ENCODE data around the gene ZNF677.
"Not testable (repeated sequence)": the region's sequence is repeated elsewhere in the genome, so short reads cannot be mapped to it uniquely, and the experiment has no call there.

ZNF677 gene

DNA sequence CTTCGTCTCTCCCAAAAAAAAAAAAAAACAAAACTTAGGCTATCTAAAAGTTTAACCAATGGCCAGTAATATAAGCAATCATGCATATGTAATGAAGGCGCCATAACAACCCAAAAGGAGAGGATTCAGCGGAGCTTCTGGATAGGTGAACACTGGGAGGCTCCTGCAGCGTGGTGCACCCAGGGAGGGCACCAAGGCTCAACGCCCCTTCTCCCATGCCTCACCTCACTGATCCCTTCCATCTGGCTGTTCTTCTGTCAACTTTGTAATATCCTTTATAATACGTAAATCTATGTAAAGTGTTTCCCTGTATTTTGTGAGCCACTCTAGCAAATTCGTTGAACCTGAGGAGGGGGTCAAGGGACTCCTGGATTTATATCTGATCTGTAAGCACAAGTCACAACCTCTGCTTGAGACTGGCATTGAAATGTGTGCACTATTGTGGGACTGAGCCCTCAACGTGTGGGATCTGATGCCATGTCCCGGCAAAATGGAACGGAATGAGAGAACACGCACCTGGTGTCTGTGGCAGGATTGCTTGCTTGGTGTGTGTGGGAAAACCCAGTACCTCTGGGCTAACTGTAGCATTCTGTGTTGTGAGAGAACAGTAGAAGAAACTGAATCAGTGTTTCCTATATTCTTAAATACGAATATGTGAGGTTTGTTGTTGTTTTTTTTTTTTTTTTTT is 61.0 kb downstream of the ZNF677 start:
- DNase-seq (ENCODE audit: low spot score) = no peak

DNA sequence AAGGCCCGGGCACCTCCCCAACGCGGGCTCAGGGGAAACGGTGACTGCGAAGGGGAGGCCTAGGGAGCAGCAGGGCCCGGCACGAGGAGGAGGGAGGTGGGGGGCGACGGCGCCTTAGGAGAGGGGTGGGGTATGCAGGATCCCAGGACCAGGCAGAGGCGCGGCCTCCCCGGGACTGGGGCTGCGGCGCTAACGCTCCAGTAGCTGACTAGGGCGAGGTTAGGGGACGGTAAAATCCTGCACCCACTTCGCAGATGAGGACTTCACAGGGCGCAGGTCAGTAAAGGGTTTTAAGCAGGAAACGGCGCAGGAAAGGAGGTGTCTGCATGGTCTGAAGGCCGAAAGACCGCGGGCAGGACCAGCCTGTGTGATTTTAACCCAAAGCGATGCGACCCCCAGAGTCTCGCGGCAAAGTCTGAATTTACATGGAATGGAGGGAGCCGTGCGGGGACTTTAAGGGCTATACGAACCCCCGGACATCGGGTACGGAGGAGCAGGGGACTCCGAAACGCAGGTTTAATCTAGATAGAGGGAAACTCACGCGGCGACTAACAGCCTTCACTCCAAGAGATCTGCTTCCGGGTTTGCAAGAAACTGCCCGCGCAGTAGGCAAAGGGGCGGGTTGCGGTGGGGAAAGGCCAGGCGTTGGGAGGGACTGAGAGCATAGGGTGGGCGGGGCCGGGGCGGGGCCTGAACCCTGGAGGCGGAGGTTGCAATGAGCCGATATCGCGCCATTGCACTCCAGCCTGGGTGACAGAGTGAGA is 61.7 kb downstream of the ZNF677 start, which contains the start of gene ZNF665:
Gene ZNF665 (minus strand): TSS at position 588 of the 764 bp plus-strand sequence. CDS start 10,460 bp downstream, outside the sequence.
- DNase-seq (ENCODE audit: low spot score) = peak; percentile 95

DNA sequence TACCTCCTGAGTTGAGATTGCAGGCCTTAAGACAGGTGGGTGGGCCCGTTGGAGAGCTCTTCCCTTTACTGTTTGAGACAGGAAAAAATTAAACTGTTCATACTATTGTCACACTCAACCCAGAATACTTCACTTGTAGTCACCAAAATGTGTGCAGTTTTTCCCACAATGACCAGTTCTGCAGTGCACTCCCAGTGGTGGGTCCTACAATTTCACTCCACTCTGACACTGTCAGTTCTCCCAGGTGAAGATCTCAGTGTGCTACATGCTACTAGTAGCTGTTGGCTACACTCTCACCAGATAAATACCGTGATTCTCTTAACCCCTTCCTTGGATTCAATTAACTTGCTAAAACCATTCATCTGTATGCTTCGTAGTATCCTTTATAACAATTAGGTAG is 64.4 kb downstream of the ZNF677 start:
- no peak for DNase-seq (ENCODE audit: low spot score)

DNA sequence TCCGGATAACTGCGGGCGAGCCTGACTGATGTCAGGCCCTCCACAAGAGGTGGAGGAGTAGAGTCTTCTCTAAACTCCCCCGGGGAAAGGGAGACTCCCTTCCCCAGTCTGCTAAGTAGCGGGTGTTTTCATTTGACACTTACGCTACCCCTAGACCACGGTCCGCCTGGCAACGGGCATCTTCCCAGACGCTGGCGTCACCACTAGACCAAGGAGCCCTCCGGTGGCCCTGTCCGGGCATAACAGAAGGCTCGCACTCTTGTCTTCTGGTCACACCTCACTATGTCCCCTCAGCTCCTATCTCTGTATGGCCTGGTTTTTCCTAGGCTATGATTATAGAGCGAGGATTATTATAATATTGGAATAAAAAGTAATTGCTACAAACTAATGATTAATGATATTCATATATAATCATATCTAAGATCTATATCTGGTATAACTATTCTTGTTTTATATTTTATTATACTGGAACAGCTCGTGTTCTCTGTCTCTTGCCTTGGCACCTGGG is 64.9 kb downstream of the ZNF677 start:
- not testable (repeated sequence) for DNase-seq (ENCODE audit: low spot score)

Measured in AG20443 (cell line).